Endodermal cell (in vitro differentiated cells): ENCODE data around the gene EVL. TPM values are rescaled to one million over a fixed set of nuclear protein-coding genes. Genes with fewer than 3 reads are reported as not detected.
"Not testable (repeated sequence)": the region's sequence is repeated elsewhere in the genome, so short reads cannot be mapped to it uniquely, and the experiment has no call there.

Source experiments
- DNase-seq: peaks from one replicate; pipeline ENCODE4 v3.0.0-alpha.2; 2017
- H3K27ac ChIP-seq: 2 replicates; pipeline ENCODE4 v1.5.1; 2013; ENCODE audit warnings: mild to moderate bottlenecking, low read depth, low read length, moderate library complexity
- H3K27me3 ChIP-seq: 2 replicates; pipeline ENCODE4 v1.6.1; 2013; ENCODE audit warnings: mild to moderate bottlenecking, low read length, moderate library complexity; ENCODE audit not compliant: insufficient read depth, control insufficient read depth, poor library complexity, severe bottlenecking
- H3K36me3 ChIP-seq: 2 replicates; pipeline ENCODE4 v1.7.0; 2013; ENCODE audit warnings: mild to moderate bottlenecking, low read length, moderate library complexity; ENCODE audit not compliant: control insufficient read depth, insufficient read depth
- H3K4me1 ChIP-seq: one replicate; pipeline ENCODE4 v1.7.0; 2013; ENCODE audit warnings: low read length; ENCODE audit not compliant: control insufficient read depth, insufficient read depth
- H3K4me3 ChIP-seq: 2 replicates; pipeline ENCODE4 v1.5.1; 2013; ENCODE audit warnings: mild to moderate bottlenecking, low read length, moderate library complexity
- H3K9ac ChIP-seq: 2 replicates; pipeline ENCODE4 v1.6.1; 2013; ENCODE audit warnings: mild to moderate bottlenecking, low read length, moderate library complexity; ENCODE audit not compliant: poor library complexity, severe bottlenecking; ENCODE audit errors: extremely low read depth
- H3K9me3 ChIP-seq: 2 replicates; pipeline ENCODE4 v1.6.1; 2013; ENCODE audit warnings: mild to moderate bottlenecking, low read length, moderate library complexity; ENCODE audit not compliant: control insufficient read depth
- H3K27ac Mint-ChIP-seq: 2 replicates; pipeline ENCODE4 v1.8.0; 2020; ENCODE audit warnings: mixed read lengths
- H3K27me3 Mint-ChIP-seq: 2 replicates; pipeline ENCODE4 v1.8.0; 2021; ENCODE audit warnings: mild to moderate bottlenecking, mixed read lengths; ENCODE audit not compliant: insufficient read depth
- H3K36me3 Mint-ChIP-seq: 2 replicates; pipeline ENCODE4 v1.8.0; 2020; ENCODE audit warnings: low read depth, mixed read lengths
- H3K4me1 Mint-ChIP-seq: 2 replicates; pipeline ENCODE4 v1.8.0; 2020; ENCODE audit warnings: mixed read lengths
- H3K4me3 Mint-ChIP-seq: 2 replicates; pipeline ENCODE4 v1.8.0; 2020; ENCODE audit warnings: mild to moderate bottlenecking, moderate library complexity, mixed read lengths
- H3K9me3 Mint-ChIP-seq: 2 replicates; pipeline ENCODE4 v1.8.0; 2020; ENCODE audit warnings: mild to moderate bottlenecking, mixed read lengths
- WGBS, 2 experiments: methylation state at CpG; one replicate each; pipeline versions ENCODE4 v1.1.5 to v1.1.7; 2013; ENCODE audit warnings: missing lambda C conversion rate in 2 of 2, mixed read lengths in 1 of 2; ENCODE audit not compliant: insufficient coverage in 1 of 2, insufficient read length in 1 of 2; 5-methylcytosine and 5-hydroxymethylcytosine counted together
- total RNA-seq, 2 donors: library from RNA; stranded (reverse); fragmentation: NEBNext Ultra II Directional in 1 of 2; extraction: Animal tissue kit (Norgen Biotek cat#: 25700) in 1 of 2; gene quantifications; 2 replicates in 1 of 2; 3 replicates in 1 of 2; pipeline ENCODE4 v1.2.1, GENCODE V29; 2021
- TF ChIP-seq, protein P1 (sequence below): fragments of 200-600 bp; sonication (generic); conservative IDR thresholded peaks from 2 replicates; pipeline ENCODE4 v1.5.0; 2021; ENCODE audit warnings: antibody characterized with exemption, mild to moderate bottlenecking

Gene EVL
- total RNA-seq, 2 donors from 2014 or later = 61.1 to 71.3 TPM

DNA sequence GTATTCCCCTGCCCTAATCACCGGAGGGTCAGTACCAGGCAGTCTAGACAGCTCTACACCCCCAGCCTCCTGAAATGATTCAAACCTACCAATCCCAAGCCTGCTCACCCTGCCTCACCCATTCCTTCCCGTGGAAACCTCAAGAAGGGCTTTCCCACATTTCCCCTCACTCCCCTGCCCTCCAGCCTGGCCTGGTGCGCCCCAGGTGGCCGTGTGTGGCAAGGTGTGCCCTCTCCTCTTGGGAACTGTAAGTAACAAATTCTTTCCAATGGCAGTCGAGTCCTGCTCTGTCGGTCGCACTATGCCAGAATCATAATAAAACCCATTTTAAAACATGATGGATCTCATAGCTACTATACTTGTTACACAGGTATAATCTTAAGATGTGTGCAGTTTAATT is 108.1 kb downstream of the EVL start:
- Histone ChIP-seq H3K9ac (no peak overlapping the region), H3K4me1 (no peaks in the 10 kb centered on the region), H3K27ac (no peak overlapping the region), H3K36me3 (no peaks in the 10 kb centered on the region), H3K4me3 (no peak overlapping the region), H3K27me3 (no peaks in the 10 kb centered on the region), H3K9me3 (no peaks in the 10 kb centered on the region)
- no peak overlapping the region for H3K27ac Mint-ChIP-seq
- H3K36me3 Mint-ChIP-seq = no peaks in the 10 kb centered on the region
- H3K4me1 Mint-ChIP-seq = no peaks in the 10 kb centered on the region
- TF ChIP-seq, protein P1, sequence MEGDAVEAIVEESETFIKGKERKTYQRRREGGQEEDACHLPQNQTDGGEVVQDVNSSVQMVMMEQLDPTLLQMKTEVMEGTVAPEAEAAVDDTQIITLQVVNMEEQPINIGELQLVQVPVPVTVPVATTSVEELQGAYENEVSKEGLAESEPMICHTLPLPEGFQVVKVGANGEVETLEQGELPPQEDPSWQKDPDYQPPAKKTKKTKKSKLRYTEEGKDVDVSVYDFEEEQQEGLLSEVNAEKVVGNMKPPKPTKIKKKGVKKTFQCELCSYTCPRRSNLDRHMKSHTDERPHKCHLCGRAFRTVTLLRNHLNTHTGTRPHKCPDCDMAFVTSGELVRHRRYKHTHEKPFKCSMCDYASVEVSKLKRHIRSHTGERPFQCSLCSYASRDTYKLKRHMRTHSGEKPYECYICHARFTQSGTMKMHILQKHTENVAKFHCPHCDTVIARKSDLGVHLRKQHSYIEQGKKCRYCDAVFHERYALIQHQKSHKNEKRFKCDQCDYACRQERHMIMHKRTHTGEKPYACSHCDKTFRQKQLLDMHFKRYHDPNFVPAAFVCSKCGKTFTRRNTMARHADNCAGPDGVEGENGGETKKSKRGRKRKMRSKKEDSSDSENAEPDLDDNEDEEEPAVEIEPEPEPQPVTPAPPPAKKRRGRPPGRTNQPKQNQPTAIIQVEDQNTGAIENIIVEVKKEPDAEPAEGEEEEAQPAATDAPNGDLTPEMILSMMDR = peak; percentile 37
- H3K27me3 Mint-ChIP-seq = peaks cover 18% of the 10 kb centered on the region
- DNase-seq = no peak
- 76 to 83% methylated on average over 3 to 5 of the region's 7 CpGs for WGBS, 2 experiments
- H3K9me3 Mint-ChIP-seq = no peaks in the 10 kb centered on the region
- H3K4me3 Mint-ChIP-seq = no peak overlapping the region

DNA sequence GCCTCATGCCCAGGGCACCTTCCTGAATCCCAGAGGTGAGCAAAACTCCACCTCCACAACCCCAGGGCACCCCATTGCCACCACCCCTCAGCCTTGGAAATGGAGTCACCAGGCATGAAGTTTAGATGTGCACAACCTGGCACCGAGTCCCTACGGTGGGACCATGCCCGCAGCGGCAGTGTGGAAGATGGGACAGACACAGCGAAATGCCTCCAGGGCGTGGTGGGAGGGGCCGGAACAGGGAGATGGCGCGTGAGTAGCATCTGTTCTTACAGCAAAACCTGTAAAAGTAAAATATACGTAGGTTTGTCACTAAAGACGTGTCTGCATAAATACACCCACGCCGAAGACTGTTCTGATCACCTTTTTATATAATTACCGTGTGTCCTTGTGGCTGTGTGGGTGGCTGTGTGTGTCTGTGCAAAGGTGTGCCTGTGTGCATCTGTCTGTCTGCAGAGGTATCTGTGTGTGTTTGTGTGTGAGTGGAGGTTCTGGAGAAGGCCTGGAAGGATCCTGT is 111.6 kb downstream of the EVL start:
- Mint-ChIP-seq H3K27me3 (peaks cover 11% of the 10 kb centered on the region), H3K4me3 (no peak overlapping the region), H3K27ac (no peak overlapping the region), H3K9me3 (peaks cover 14% of the 10 kb centered on the region), H3K4me1 (peaks cover 2% of the 10 kb centered on the region), H3K36me3 (peaks cover 2% of the 10 kb centered on the region)
- no peak for DNase-seq
- H3K9ac ChIP-seq = no peak overlapping the region
- H3K36me3 ChIP-seq = no peaks in the 10 kb centered on the region
- no peak overlapping the region for H3K4me3 ChIP-seq
- TF ChIP-seq, protein P1 = no peak
- 95 to 97% methylated on average over 14 of the region's 14 CpGs for WGBS, 2 experiments
- no peaks in the 10 kb centered on the region for H3K9me3 ChIP-seq
- no peaks in the 10 kb centered on the region for H3K27me3 ChIP-seq
- H3K27ac ChIP-seq = no peak overlapping the region
- H3K4me1 ChIP-seq = no peaks in the 10 kb centered on the region

DNA sequence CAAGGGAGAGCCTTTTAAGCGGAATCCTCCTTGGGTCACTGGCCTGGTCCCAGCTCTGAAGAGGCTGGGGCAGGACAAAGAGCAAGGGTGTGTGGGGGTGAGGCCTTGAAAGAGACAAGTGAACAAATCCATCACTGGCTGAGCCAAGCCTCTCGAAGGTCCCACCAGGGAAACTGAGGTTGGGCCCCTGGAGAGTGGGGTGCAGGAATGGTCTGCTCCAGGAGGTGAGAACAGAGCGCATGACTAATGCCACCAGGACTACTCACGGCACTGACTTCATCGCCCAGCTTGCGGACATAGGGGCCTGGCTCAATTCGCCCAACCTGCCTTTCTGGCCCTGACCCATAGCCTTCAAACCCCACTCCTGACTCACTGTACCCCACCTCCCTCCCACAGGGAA is 113.5 kb downstream of the EVL start:
- WGBS, 2 experiments = 94 to 95% methylated on average over 4 to 7 of the region's 7 CpGs

DNA sequence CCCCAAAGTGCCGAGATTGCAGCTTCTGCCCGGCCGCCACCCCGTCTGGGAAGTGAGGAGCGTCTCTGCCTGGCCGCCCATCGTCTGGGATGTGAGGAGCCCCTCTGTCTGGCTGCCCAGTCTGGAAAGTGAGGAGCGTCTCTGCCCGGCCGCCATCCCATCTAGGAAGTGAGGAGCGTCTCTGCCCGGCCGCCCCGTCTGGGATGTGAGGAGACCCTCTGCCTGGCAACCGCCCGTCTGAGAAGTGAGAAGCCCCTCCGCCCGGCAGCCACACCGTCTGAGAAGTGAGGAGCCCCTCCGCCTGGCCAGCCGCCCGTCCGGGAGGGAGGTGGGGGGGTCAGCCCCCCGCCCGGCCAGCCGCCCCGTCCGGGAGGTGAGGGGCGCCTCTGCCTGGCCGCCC is 115.4 kb downstream of the EVL start:
- not testable (repeated sequence) for H3K27ac ChIP-seq, DNase-seq, H3K36me3 Mint-ChIP-seq, H3K4me1 ChIP-seq, H3K36me3 ChIP-seq, H3K4me3 Mint-ChIP-seq, H3K4me1 Mint-ChIP-seq, H3K9ac ChIP-seq, H3K27me3 Mint-ChIP-seq, H3K9me3 ChIP-seq, H3K4me3 ChIP-seq, H3K27me3 ChIP-seq, H3K27ac Mint-ChIP-seq
- peaks cover 21% of the 10 kb centered on the region for H3K9me3 Mint-ChIP-seq
- WGBS, 2 experiments = 98% methylated on average over 18 of the region's 30 CpGs; no CpG with 5 or more reads in 1 of the 2 experiments

More for the DNA sequence above, 113.5 kb downstream of the EVL start:
- Mint-ChIP-seq H3K4me3 (no peak overlapping the region), H3K27ac (no peak overlapping the region), H3K9me3 (peaks cover 21% of the 10 kb centered on the region), H3K36me3 (peaks cover 2% of the 10 kb centered on the region), H3K4me1 (peaks cover 4% of the 10 kb centered on the region), H3K27me3 (peaks cover 11% of the 10 kb centered on the region)
- no peak overlapping the region for H3K27ac ChIP-seq
- H3K9me3 ChIP-seq = no peaks in the 10 kb centered on the region
- no peak overlapping the region for H3K9ac ChIP-seq
- no peak for DNase-seq
- no peak overlapping the region for H3K4me3 ChIP-seq
- no peaks in the 10 kb centered on the region for H3K4me1 ChIP-seq
- H3K36me3 ChIP-seq = no peaks in the 10 kb centered on the region
- TF ChIP-seq, protein P1 = no peak
- H3K27me3 ChIP-seq = no peaks in the 10 kb centered on the region

DNA sequence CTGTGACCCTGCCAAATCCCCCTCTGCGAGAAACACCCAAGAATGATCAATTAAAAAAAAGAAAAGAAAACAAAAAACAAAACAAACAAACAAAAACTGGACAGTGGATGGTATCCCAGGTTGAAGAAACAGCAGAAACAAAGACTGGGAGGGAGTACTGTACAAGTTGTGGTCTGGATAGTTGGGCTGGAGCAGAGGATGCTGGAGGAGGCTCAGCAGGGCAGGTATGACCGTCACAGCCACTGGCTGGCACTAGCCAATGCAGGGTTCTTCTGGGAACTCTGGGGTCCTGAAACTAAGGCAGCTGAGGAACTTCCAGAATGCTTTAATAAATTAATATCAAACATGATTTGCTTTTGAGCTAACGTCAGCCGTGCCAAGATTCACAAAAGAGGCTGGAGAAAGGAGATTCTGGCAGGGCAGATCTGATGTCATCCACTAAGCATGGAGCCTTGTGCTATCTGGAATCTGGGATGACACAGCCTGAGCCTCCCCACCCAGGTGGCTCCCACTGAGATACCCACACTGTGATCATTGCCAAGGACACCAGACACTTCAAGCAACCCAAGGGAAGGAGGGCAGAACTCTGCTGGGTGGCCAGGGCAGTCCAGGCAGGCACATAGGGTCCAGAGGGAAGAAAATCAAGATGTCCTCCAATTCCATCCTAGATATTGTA is 116.8 kb downstream of the EVL start:
- peaks cover 24% of the 10 kb centered on the region for H3K9me3 Mint-ChIP-seq
- H3K9ac ChIP-seq, H3K27ac Mint-ChIP-seq, H3K4me3 Mint-ChIP-seq, H3K36me3 ChIP-seq, DNase-seq, H3K27me3 ChIP-seq, H3K4me3 ChIP-seq, H3K4me1 ChIP-seq, H3K27ac ChIP-seq, H3K9me3 ChIP-seq, H3K27me3 Mint-ChIP-seq, H3K4me1 Mint-ChIP-seq, H3K36me3 Mint-ChIP-seq: not testable (repeated sequence)
- 98 to 100% methylated on average over 2 of the region's 4 CpGs for WGBS, 2 experiments
